DND-41 (cell line): ENCODE data around the gene CTSE.

Experiments used
- ATAC-seq: fragments of 200-7000 bp; cut with Tn5 transposase; 3 replicates; pipeline ENCODE4 v1.9.1; 2021; ENCODE audit warnings: low read depth; ENCODE audit not compliant: insufficient read depth
- DNase-seq: peaks from one replicate; pipeline ENCODE4 v3.0.0-alpha.2; 2020
- H2AFZ ChIP-seq: 2 replicates; pipeline ENCODE4 v1.6.0; 2012; ENCODE audit warnings: low read depth, low read length
- H3K27ac ChIP-seq: 2 replicates; pipeline ENCODE4 v1.5.1; 2012; ENCODE audit warnings: low read length, inconsistent platforms
- H3K27me3 ChIP-seq: fragments of 200-600 bp; sonication (generic); 2 replicates; pipeline ENCODE4 v1.6.0; 2012; ENCODE audit warnings: low read length, mild to moderate bottlenecking, inconsistent platforms; ENCODE audit not compliant: insufficient read depth, poor library complexity
- H3K36me3 ChIP-seq: 2 replicates; pipeline ENCODE4 v1.5.1; 2012; ENCODE audit warnings: low read length, inconsistent platforms; ENCODE audit not compliant: insufficient read depth
- H3K4me1 ChIP-seq: 2 replicates; pipeline ENCODE4 v1.5.1; 2012; ENCODE audit warnings: mild to moderate bottlenecking, low read length; ENCODE audit not compliant: insufficient read depth
- H3K4me2 ChIP-seq: 2 replicates; pipeline ENCODE4 v1.6.0; 2012; ENCODE audit warnings: mild to moderate bottlenecking, moderate library complexity, low read length, inconsistent platforms; ENCODE audit not compliant: insufficient read depth
- H3K4me3 ChIP-seq, 2 experiments: fragments of 200-600 bp in 1 of 2; shearing (Covaris generic) in 1 of 2; 2 replicates each; pipeline ENCODE4 v1.5.1; 2012 to 2016; ENCODE audit warnings: inconsistent platforms in 2 of 2, low read length in 2 of 2, mild to moderate bottlenecking in 2 of 2, low read depth in 1 of 2, moderate library complexity in 1 of 2
- H3K79me2 ChIP-seq: 2 replicates; pipeline ENCODE4 v1.6.0; 2012; ENCODE audit warnings: low read length, inconsistent platforms; ENCODE audit not compliant: insufficient read depth
- H3K9ac ChIP-seq: 2 replicates; pipeline ENCODE4 v1.6.0; 2012; ENCODE audit warnings: low read depth, mild to moderate bottlenecking, inconsistent platforms, low read length, moderate library complexity
- H3K9me3 ChIP-seq: 2 replicates; pipeline ENCODE4 v1.5.1; 2012; ENCODE audit warnings: low read length, moderate library complexity, mild to moderate bottlenecking, inconsistent platforms; ENCODE audit not compliant: insufficient read depth, severe bottlenecking
- H4K20me1 ChIP-seq: 2 replicates; pipeline ENCODE4 v1.6.0; 2012; ENCODE audit warnings: low read length; ENCODE audit not compliant: insufficient read depth
- EZH2 ChIP-seq: IDR thresholded peaks from 3 replicates; pipeline ENCODE4 v1.6.1; 2012; ENCODE audit warnings: borderline replicate concordance, low read depth, mild to moderate bottlenecking, moderate library complexity, low read length, inconsistent platforms; ENCODE audit not compliant: severe bottlenecking
- TF ChIP-seq, protein P1 (sequence below): IDR thresholded peaks from 2 replicates; pipeline ENCODE4 v1.5.1; 2012; ENCODE audit warnings: borderline replicate concordance, low read length, moderate library complexity, mild to moderate bottlenecking; ENCODE audit not compliant: poor library complexity, severe bottlenecking; ENCODE audit errors: extremely low read depth

The CTSE gene

DNA sequence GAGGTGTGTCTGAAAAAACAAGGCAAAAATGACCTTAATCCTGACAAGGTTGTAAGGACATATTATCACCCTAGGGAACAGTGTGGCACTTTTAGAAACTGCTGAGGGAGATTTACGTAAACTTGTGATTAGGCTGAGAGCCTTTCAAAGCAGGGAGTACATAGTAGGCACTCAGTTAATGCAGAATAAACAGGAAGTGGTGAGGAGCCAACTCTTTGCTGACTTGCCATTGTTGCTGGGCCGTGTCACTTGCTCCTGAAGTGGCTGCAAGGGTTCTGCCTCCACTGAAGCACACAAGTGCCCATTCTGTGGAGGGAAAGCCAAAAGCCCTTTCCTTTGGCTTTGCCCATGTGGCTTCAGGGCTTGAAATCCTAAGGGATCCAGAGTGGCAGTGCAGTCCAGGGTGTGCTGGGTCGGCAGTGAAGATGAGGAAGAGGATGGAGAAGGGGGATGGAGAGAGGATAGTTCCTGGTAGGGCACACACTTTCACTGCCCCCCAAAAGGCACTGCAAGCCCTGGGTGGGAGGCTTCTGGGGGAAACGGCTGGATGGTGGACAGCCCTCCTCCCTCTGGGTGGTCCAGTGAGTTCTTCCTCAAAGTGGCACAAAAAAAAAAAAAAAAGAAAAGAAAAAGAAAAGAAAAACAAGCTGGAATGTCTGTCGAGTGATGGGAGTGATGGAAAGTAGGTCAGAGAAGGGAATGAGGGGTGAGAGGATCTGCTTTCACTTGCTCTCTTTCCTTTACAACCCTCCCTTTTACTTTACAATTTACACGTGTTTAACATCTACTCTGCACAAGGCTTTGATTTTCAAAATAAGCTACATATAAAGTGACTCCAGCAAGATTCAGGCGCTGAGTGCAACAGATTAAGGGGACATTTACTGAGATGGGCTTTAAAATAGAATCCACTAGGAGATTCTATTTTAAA is 15.6 kb upstream of the CTSE start:
- Histone ChIP-seq H3K27ac (no peak overlapping the region), H3K4me2 (no peak overlapping the region), H3K36me3 (no peaks in the 10 kb centered on the region), H3K4me3 (no peak overlapping the region), H3K9me3 (no peaks in the 10 kb centered on the region), H3K27me3 (peaks cover 35% of the 10 kb centered on the region), H4K20me1 (no peaks in the 10 kb centered on the region), H3K4me1 (no peaks in the 10 kb centered on the region), H2AFZ (no peak overlapping the region), H3K9ac (no peak overlapping the region), H3K79me2 (no peaks in the 10 kb centered on the region)
- no peak for DNase-seq
- no peak for ATAC-seq
- no peak for TF ChIP-seq EZH2
- TF ChIP-seq, protein P1, sequence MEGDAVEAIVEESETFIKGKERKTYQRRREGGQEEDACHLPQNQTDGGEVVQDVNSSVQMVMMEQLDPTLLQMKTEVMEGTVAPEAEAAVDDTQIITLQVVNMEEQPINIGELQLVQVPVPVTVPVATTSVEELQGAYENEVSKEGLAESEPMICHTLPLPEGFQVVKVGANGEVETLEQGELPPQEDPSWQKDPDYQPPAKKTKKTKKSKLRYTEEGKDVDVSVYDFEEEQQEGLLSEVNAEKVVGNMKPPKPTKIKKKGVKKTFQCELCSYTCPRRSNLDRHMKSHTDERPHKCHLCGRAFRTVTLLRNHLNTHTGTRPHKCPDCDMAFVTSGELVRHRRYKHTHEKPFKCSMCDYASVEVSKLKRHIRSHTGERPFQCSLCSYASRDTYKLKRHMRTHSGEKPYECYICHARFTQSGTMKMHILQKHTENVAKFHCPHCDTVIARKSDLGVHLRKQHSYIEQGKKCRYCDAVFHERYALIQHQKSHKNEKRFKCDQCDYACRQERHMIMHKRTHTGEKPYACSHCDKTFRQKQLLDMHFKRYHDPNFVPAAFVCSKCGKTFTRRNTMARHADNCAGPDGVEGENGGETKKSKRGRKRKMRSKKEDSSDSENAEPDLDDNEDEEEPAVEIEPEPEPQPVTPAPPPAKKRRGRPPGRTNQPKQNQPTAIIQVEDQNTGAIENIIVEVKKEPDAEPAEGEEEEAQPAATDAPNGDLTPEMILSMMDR, result no peak

DNA sequence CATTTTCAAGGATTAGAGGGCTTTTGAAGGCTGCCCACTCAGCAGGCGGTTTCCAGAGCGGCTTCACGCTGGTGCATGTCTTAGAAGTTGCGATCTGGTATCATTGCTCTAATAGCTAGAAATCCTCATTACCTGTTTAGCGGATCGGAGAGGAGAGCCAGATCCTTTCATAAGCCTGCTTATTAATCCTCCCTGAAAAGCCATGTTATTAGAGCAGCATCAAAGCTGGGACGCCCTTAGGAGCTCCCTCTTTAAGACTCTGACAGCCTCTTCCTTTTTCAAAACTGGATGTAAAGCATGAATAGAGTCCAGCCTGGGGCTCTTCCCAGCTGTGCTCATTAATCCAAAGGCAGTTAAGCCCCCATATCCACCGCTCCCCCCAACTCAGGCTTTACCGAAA is 13.9 kb upstream of the CTSE start:
- H4K20me1 ChIP-seq, result no peaks in the 10 kb centered on the region
- peaks cover 45% of the 10 kb centered on the region for H3K27me3 ChIP-seq
- no peak overlapping the region for H3K27ac ChIP-seq
- no peak overlapping the region for H3K4me2 ChIP-seq
- H3K9me3 ChIP-seq, result no peaks in the 10 kb centered on the region
- no peak for TF ChIP-seq EZH2
- no peak overlapping the region for H2AFZ ChIP-seq
- no peak overlapping the region for H3K4me3 ChIP-seq
- H3K4me1 ChIP-seq, result no peaks in the 10 kb centered on the region
- H3K9ac ChIP-seq, result no peak overlapping the region
- ATAC-seq (no peak), DNase-seq (no peak)
- no peaks in the 10 kb centered on the region for H3K79me2 ChIP-seq
- no peaks in the 10 kb centered on the region for H3K36me3 ChIP-seq

DNA sequence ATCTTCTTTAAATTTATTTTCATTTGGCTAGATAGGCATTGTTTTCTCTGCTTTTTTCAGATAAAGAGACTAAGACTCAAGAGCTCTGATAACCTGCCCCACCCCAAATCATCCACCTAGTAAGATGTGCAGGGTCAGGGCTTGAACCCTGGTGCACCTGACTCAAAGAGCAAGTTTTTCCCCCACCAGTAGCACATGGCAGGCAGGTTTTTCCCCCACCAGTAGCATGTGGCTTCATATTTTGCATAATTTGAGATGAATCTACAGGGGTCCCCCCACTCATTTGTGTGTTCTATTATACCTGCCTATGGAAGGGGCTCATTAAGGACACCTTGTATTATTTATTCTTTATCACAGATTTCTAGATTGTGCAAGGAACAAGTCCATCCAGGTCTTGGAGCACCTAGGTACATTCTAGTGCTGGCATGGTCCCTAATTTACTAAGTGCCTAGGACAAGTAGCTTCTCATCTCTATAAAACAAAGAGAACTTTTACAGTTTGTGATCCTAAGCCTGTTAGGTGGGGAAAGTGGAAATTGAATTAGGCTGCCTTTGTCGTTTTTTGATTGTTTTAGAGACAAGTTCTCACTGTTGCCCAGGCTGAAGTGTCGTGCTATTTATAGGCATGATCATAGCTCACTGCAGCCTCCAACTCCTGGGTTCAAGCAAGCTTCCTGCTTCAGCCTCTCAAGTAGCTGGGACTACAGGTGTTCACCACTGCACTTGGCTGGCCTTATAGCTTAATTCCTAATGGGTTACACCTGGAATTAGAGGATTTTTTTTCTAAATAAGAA is 13.2 kb upstream of the CTSE start:
- H3K4me2 ChIP-seq, result no peak overlapping the region
- H3K36me3 ChIP-seq, result no peaks in the 10 kb centered on the region
- H4K20me1 ChIP-seq, result no peaks in the 10 kb centered on the region
- no peak overlapping the region for H3K9ac ChIP-seq
- no peaks in the 10 kb centered on the region for H3K4me1 ChIP-seq
- H2AFZ ChIP-seq, result no peak overlapping the region
- ATAC-seq (no peak), DNase-seq (no peak)
- no peak overlapping the region for H3K27ac ChIP-seq
- H3K27me3 ChIP-seq, result peaks cover 45% of the 10 kb centered on the region
- H3K79me2 ChIP-seq, result no peaks in the 10 kb centered on the region
- TF ChIP-seq, protein P1, result no peak
- no peak for TF ChIP-seq EZH2
- H3K9me3 ChIP-seq, result no peaks in the 10 kb centered on the region
- H3K4me3 ChIP-seq, result no peak overlapping the region

DNA sequence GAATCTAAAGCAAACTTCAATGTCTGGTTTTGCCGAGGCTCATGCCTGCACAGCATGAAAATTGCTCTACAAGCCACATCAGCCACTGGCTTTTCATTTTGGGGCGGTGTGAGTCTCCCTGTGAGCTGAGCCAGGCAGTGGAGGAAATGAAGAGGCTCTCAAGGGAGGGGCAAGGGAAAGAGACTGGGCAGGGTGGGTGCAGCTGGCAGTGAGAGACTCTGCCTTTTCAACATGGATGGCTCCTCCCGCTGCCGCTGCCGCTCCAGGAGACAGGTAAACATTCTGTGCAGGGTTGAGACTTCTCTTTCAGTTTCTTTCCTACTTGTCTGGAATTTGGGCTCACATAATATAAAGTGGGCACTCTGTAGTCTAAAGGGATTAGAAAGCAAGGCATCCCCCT is 11.3 kb upstream of the CTSE start:
- Histone ChIP-seq H2AFZ (no peak overlapping the region), H3K9me3 (no peaks in the 10 kb centered on the region), H3K9ac (no peak overlapping the region), H3K79me2 (no peaks in the 10 kb centered on the region), H3K27me3 (peaks cover 53% of the 10 kb centered on the region), H3K27ac (no peak overlapping the region), H4K20me1 (no peaks in the 10 kb centered on the region), H3K4me3 (no peak overlapping the region), H3K4me2 (no peak overlapping the region), H3K4me1 (no peaks in the 10 kb centered on the region), H3K36me3 (no peaks in the 10 kb centered on the region)
- DNase-seq (peak; percentile 18), ATAC-seq (peak; percentile 60; the same call in 2 of the 3 replicates)
- no peak for TF ChIP-seq EZH2
- TF ChIP-seq, protein P1, result no peak
